Ectodermal cell (in vitro differentiated cells): Measurements from ENCODE around the gene CDADC1.

ENCODE experiments used
- H3K27ac ChIP-seq: 2 replicates; pipeline ENCODE4 v1.7.0; 2013; ENCODE audit warnings: mild to moderate bottlenecking, low read depth, low read length; ENCODE audit not compliant: insufficient read depth, poor library complexity, severe bottlenecking
- H3K27me3 ChIP-seq: 2 replicates; pipeline ENCODE4 v1.7.0; 2013; ENCODE audit warnings: mild to moderate bottlenecking, low read length; ENCODE audit not compliant: insufficient read depth, control insufficient read depth, poor library complexity, severe bottlenecking
- H3K36me3 ChIP-seq: one replicate; pipeline ENCODE4 v1.7.0; 2013; ENCODE audit warnings: low read length; ENCODE audit not compliant: control insufficient read depth, insufficient read depth
- H3K4me1 ChIP-seq: one replicate; pipeline ENCODE4 v1.7.0; 2013; ENCODE audit warnings: low read length; ENCODE audit not compliant: control insufficient read depth, insufficient read depth
- H3K4me3 ChIP-seq: 2 replicates; pipeline ENCODE4 v1.7.0; 2013; ENCODE audit warnings: low read depth, low read length, control low read depth; ENCODE audit not compliant: insufficient read depth
- H3K9me3 ChIP-seq: 2 replicates; pipeline ENCODE4 v1.7.0; 2013; ENCODE audit warnings: mild to moderate bottlenecking, low read length, moderate library complexity; ENCODE audit not compliant: control insufficient read depth
- WGBS, 2 experiments: methylation state at CpG; one replicate each; pipeline ENCODE4 v1.1.7; 2013; ENCODE audit warnings: missing lambda C conversion rate in 2 of 2; 5-methylcytosine and 5-hydroxymethylcytosine counted together

The CDADC1 gene

GRCh38 chr13:49256841-49257240 is 9.1 kb downstream of the CDADC1 start:
- H3K27me3 ChIP-seq, result no peaks in the 10 kb centered on the region
- no peaks in the 10 kb centered on the region for H3K36me3 ChIP-seq
- WGBS, 2 experiments, result 97 to 98% methylated on average over 2 of the region's 2 CpGs
- no peaks in the 10 kb centered on the region for H3K9me3 ChIP-seq
- H3K4me1 ChIP-seq, result no peaks in the 10 kb centered on the region
- H3K27ac ChIP-seq, result no peak overlapping the region
- H3K4me3 ChIP-seq, result no peak overlapping the region

GRCh38 chr13:49258089-49258796 is 10.5 kb downstream of the CDADC1 start:
- Histone ChIP-seq H3K36me3 (no peaks in the 10 kb centered on the region), H3K9me3 (no peaks in the 10 kb centered on the region), H3K27me3 (no peaks in the 10 kb centered on the region), H3K27ac (no peak overlapping the region), H3K4me3 (no peak overlapping the region), H3K4me1 (no peaks in the 10 kb centered on the region)
- 96 to 100% methylated on average over 3 of the region's 3 CpGs for WGBS, 2 experiments

GRCh38 chr13:49259586-49259985 is 11.9 kb downstream of the CDADC1 start:
- no peaks in the 10 kb centered on the region for H3K27me3 ChIP-seq
- no peak overlapping the region for H3K4me3 ChIP-seq
- 84 to 92% methylated on average over 6 of the region's 6 CpGs for WGBS, 2 experiments
- no peaks in the 10 kb centered on the region for H3K36me3 ChIP-seq
- no peaks in the 10 kb centered on the region for H3K4me1 ChIP-seq
- no peaks in the 10 kb centered on the region for H3K9me3 ChIP-seq
- H3K27ac ChIP-seq, result no peak overlapping the region

- no peaks in the 10 kb centered on the region for H3K27me3 ChIP-seq
Observed at GRCh38 chr13:49262634-49263033, 14.9 kb downstream of the CDADC1 start.

GRCh38 chr13:49265822-49266221 is 18.1 kb downstream of the CDADC1 start:
- H3K4me3 ChIP-seq, result no peak overlapping the region
- 95 to 97% methylated on average over 2 of the region's 2 CpGs for WGBS, 2 experiments
- H3K36me3 ChIP-seq, result no peaks in the 10 kb centered on the region
- no peaks in the 10 kb centered on the region for H3K27me3 ChIP-seq
- no peaks in the 10 kb centered on the region for H3K9me3 ChIP-seq
- H3K4me1 ChIP-seq, result no peaks in the 10 kb centered on the region
- no peak overlapping the region for H3K27ac ChIP-seq

More at GRCh38 chr13:49262634-49263033, 14.9 kb downstream of the CDADC1 start:
- no peaks in the 10 kb centered on the region for H3K4me1 ChIP-seq
- 91 to 93% methylated on average over 6 of the region's 6 CpGs for WGBS, 2 experiments
- no peak overlapping the region for H3K27ac ChIP-seq
- no peak overlapping the region for H3K4me3 ChIP-seq
- no peaks in the 10 kb centered on the region for H3K9me3 ChIP-seq
- no peaks in the 10 kb centered on the region for H3K36me3 ChIP-seq

- Histone ChIP-seq H3K36me3 (no peaks in the 10 kb centered on the region), H3K27me3 (no peaks in the 10 kb centered on the region), H3K4me1 (no peaks in the 10 kb centered on the region), H3K9me3 (no peaks in the 10 kb centered on the region), H3K27ac (no peak overlapping the region), H3K4me3 (no peak overlapping the region)
- 44 to 71% methylated on average over 1 of the region's 1 CpG for WGBS, 2 experiments
Observed at GRCh38 chr13:49271264-49271663, 23.5 kb downstream of the CDADC1 start.

- Histone ChIP-seq H3K9me3 (no peaks in the 10 kb centered on the region), H3K4me3 (no peak overlapping the region), H3K36me3 (no peaks in the 10 kb centered on the region), H3K4me1 (no peaks in the 10 kb centered on the region), H3K27ac (no peak overlapping the region), H3K27me3 (no peaks in the 10 kb centered on the region)
- 81 to 85% methylated on average over 2 of the region's 2 CpGs for WGBS, 2 experiments
Observed at GRCh38 chr13:49272296-49272695, 24.6 kb downstream of the CDADC1 start.

GRCh38 chr13:49278211-49278610 is 30.5 kb downstream of the CDADC1 start:
- Histone ChIP-seq H3K27ac (no peak overlapping the region), H3K9me3 (no peaks in the 10 kb centered on the region), H3K27me3 (no peaks in the 10 kb centered on the region), H3K36me3 (no peaks in the 10 kb centered on the region), H3K4me1 (no peaks in the 10 kb centered on the region), H3K4me3 (no peak overlapping the region)
- 98% methylated on average over 2 of the region's 2 CpGs for WGBS, 2 experiments

GRCh38 chr13:49279112-49279511 is 31.4 kb downstream of the CDADC1 start:
- WGBS, 2 experiments, result 75% methylated on average over 5 of the region's 5 CpGs
- Histone ChIP-seq H3K36me3 (no peaks in the 10 kb centered on the region), H3K27me3 (no peaks in the 10 kb centered on the region), H3K27ac (no peak overlapping the region), H3K4me3 (no peak overlapping the region), H3K9me3 (no peaks in the 10 kb centered on the region), H3K4me1 (no peaks in the 10 kb centered on the region)

GRCh38 chr13:49279885-49280284 is 32.2 kb downstream of the CDADC1 start:
- Histone ChIP-seq H3K4me1 (no peaks in the 10 kb centered on the region), H3K27ac (no peak overlapping the region), H3K4me3 (no peak overlapping the region), H3K36me3 (no peaks in the 10 kb centered on the region), H3K9me3 (no peaks in the 10 kb centered on the region), H3K27me3 (no peaks in the 10 kb centered on the region)

GRCh38 chr13:49287995-49288394 is 40.3 kb downstream of the CDADC1 start:
- Histone ChIP-seq H3K36me3 (no peaks in the 10 kb centered on the region), H3K27me3 (no peaks in the 10 kb centered on the region), H3K27ac (no peak overlapping the region), H3K4me1 (no peaks in the 10 kb centered on the region), H3K9me3 (no peaks in the 10 kb centered on the region), H3K4me3 (no peak overlapping the region)
- 89 to 100% methylated on average over 1 of the region's 1 CpG for WGBS, 2 experiments
